HG02938 (cell line): ENCODE results near the gene LRRC53.

Experiments
- ATAC-seq: cut with Tn5 transposase; IDR thresholded peaks from one replicate; pipeline ENCODE4 v1.9.1; 2021; ENCODE audit warnings: mild to moderate bottlenecking, moderate library complexity; ENCODE audit not compliant: unreplicated experiment

The LRRC53 gene

DNA sequence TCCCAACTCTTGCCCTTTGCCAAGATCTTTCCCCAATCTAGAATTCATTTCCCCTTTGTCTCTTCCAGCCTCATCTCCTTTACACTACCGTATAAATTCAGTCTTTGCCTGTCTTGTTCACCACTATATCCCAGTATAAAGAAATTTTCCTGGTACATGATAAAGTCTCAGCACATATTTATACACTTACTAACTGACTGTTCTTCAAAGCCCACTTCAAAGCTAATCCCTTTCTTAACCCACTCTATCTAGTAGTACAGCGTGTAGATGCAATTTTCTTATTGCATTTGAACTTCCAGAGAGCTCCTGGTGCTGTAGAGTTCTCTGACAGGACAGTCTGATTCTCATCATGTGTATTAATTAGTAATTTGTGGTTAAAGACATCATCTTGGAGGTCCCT is 78.1 kb downstream of the LRRC53 start:
- ATAC-seq = no peak

DNA sequence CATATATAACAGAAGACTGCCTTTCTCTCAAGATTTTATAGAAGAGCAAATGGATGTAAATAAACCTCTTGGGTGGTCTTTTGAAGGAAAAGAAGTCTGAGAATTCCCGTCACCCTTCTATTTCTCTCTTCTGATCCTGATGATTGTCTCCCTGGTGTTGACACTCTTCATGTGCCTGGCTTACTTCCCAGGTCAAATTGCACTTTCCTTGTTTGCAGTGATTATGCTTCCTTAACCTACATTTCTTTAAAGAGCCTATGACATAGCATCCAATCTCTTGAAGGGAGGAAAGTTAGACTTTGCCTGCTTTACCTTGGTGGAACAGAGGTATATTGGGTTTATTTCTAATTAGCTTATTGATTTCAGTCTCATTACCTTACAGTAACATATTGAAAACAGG is 80.1 kb downstream of the LRRC53 start:
- ATAC-seq = no peak

DNA sequence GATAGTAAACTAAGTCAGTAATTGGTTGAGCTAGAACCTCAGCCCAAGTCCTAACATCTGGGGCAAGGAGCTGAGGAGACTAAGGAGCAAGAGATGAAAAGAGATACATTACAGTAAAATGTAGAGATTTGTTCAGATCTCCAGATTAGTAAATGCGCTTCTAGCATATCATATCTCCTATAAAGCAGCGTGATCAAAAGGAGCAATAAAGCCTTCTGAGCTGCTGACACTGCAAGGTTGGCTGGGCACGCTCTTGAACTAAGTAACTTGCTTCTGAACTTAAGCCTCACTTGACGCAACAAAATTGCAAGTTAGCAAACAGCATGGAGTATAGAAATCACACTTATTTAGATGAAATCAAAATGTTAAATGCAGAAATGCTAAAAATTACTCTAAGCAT is 80.9 kb downstream of the LRRC53 start:
- no peak for ATAC-seq

GRCh38 chr1:74430342-74430934 is 82.0 kb downstream of the LRRC53 start:
- ATAC-seq = no peak

DNA sequence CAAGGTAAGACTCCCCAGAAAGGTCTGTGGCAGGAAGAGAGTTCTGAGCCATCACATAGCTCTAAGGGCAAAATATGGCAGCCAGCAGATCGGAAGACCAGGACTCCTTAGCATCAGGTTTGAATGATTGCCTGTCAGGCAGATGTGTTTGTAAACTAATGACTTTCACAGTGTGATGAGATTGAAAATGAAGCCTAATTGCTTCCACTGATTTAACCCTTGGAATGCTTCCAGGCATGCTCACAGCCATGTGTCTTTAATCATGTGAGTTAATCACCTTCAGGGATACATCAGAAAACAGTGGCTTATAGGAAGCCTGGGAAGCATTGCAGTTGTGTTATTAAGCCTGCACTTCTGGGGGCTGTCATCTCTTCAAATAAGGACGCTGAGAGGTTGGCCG is 82.8 kb downstream of the LRRC53 start:
- ATAC-seq = no peak

- no peak for ATAC-seq
Measured at GRCh38 chr1:74427681-74428080, 84.7 kb downstream of the LRRC53 start.

- no peak for ATAC-seq
Measured at GRCh38 chr1:74426208-74426937, 86.0 kb downstream of the LRRC53 start.

DNA sequence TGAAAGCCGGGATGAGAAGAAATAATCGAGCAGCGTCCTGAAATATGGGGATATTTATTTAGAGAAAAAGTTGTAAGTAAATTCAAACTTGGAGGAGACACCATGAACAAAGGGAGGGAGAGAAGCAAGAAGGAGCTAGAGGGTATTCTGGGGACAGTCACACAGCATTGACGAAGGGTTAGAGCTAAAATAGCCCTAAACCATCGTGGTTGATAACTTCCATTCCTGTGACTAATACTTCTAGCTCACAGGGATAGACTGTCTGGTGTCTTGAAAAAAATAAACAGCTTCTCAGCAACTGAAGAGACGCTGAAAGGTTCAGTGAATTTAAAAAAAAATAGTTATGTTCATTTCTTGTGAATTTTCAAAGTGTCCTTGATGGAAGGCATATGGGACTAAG is 86.7 kb downstream of the LRRC53 start:
- ATAC-seq = no peak

DNA sequence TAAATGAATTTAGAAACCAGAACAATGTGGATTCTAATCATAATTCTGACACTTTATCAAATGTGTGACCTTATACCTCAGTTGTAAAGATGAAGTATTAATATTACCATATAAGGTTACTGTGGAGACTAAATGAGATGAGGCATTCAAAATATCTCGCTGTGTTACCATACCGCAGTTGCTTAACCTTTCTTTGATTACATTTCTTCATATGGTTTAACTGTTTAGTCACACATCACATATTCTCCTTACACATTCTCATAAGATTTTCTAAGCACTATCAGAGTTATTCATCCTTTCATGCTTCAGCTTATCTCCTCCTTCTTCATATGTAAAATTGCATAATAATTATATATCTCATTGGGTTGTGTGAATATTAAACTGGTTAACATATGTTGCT is 88.9 kb downstream of the LRRC53 start:
- no peak for ATAC-seq

- no peak for ATAC-seq
Measured at GRCh38 chr1:74422421-74423292, 89.8 kb downstream of the LRRC53 start.

- ATAC-seq = no peak
Measured at GRCh38 chr1:74420467-74420866, 91.9 kb downstream of the LRRC53 start.
